T-cell (primary cell): Measurements from ENCODE around the gene CORO7. TPM values are rescaled to one million over a fixed set of nuclear protein-coding genes. Genes with fewer than 3 reads are reported as not detected.

ENCODE experiments used
- ATAC-seq, 4 experiments: fragments of 200-7000 bp in 3 of 4; fragments of 150-1000 bp in 1 of 4; cut with Tn5 transposase; replicated peaks in 1 of 4; 1 replicate in 3 of 4; 2 replicates in 1 of 4; pipeline ENCODE4 v1.10.0; 2021; ENCODE audit warnings: moderate library complexity in 3 of 4, mild to moderate bottlenecking in 2 of 4, moderate number of reproducible peaks in 1 of 4
- CTCF ChIA-PET, 2 donors: fragments of 300-600 bp; sonication (Branson Sonifier 250); formaldehyde crosslinking; loops; one replicate each; lab custom pipeline; 2022; ENCODE audit warnings: antibody characterized with exemption in 2 of 2; lab: Charles Lee
- POLR2A ChIA-PET, 2 donors: fragments of 300-600 bp; sonication (Branson Sonifier 250); formaldehyde crosslinking; loops; one replicate each; lab custom pipeline; 2022; ENCODE audit warnings: antibody characterized with exemption in 2 of 2; lab: Charles Lee
- DNase-seq, 35 experiments: peaks; one replicate each; pipeline versions ENCODE4 v3.0.0 to v3.0.0-alpha.2; 2013 to 2023
- H3K27ac ChIP-seq: one replicate; pipeline ENCODE4 v1.5.1; 2013; ENCODE audit warnings: low read length
- H3K27me3 ChIP-seq, 2 experiments: replicated peaks in 1 of 2; 1 replicate in 1 of 2; 2 replicates in 1 of 2; pipeline versions ENCODE4 v1.6.1 to v1.7.0; 2013; ENCODE audit warnings: low read length in 1 of 2, mixed read lengths in 1 of 2; ENCODE audit not compliant: control insufficient read depth in 2 of 2, insufficient read depth in 2 of 2; ENCODE audit errors: extremely low read depth in 1 of 2
- H3K36me3 ChIP-seq, 2 donors: 1 replicate in 1 of 2; 2 replicates in 1 of 2; pipeline versions ENCODE4 v1.6.1 to v1.7.0; 2013; ENCODE audit warnings: low read length in 1 of 2; ENCODE audit not compliant: control insufficient read depth in 2 of 2, insufficient read depth in 1 of 2; ENCODE audit errors: extremely low read depth in 1 of 2
- H3K4me1 ChIP-seq, 2 experiments: 1 replicate in 1 of 2; 2 replicates in 1 of 2; pipeline versions ENCODE4 v1.6.1 to v1.7.0; 2013; ENCODE audit warnings: low read length in 2 of 2, mixed read lengths in 1 of 2; ENCODE audit not compliant: insufficient read depth in 2 of 2, control insufficient read depth in 1 of 2; ENCODE audit errors: extremely low read depth in 1 of 2
- H3K4me3 ChIP-seq, 2 donors: 1 replicate in 1 of 2; 2 replicates in 1 of 2; pipeline versions ENCODE4 v1.5.1 to v1.7.0; 2013; ENCODE audit warnings: mild to moderate bottlenecking in 2 of 2, low read length in 1 of 2, moderate library complexity in 1 of 2; ENCODE audit not compliant: control insufficient read depth in 1 of 2; ENCODE audit errors: extremely low read depth in 1 of 2
- H3K9me3 ChIP-seq: 2 replicates; pipeline ENCODE4 v1.7.0; 2013
- H3K27ac Mint-ChIP-seq, 2 donors: one replicate each; pipeline ENCODE4 v1.8.0; 2020 to 2021; ENCODE audit warnings: mild to moderate bottlenecking in 2 of 2, mixed read lengths in 2 of 2
- H3K27me3 Mint-ChIP-seq, 2 donors: one replicate each; pipeline ENCODE4 v1.8.0; 2021 to 2022; ENCODE audit warnings: mixed read lengths in 2 of 2
- H3K36me3 Mint-ChIP-seq: one replicate; pipeline ENCODE4 v1.8.0; 2021; ENCODE audit warnings: mixed read lengths
- H3K4me1 Mint-ChIP-seq, 3 donors: one replicate each; pipeline ENCODE4 v1.8.0; 2020 to 2022; ENCODE audit warnings: mixed read lengths in 3 of 3, mild to moderate bottlenecking in 1 of 3
- H3K4me3 Mint-ChIP-seq, 3 donors: one replicate each; pipeline ENCODE4 v1.8.0; 2020 to 2022; ENCODE audit warnings: mild to moderate bottlenecking in 3 of 3, mixed read lengths in 3 of 3, moderate library complexity in 3 of 3
- H3K9me3 Mint-ChIP-seq, 3 donors: one replicate each; pipeline ENCODE4 v1.8.0; 2020 to 2022; ENCODE audit warnings: mixed read lengths in 3 of 3
- WGBS: methylation state at CpG from one replicate; pipeline ENCODE4 v1.1.5; 2013; ENCODE audit warnings: missing lambda C conversion rate; ENCODE audit not compliant: insufficient coverage; 5-methylcytosine and 5-hydroxymethylcytosine counted together
- total RNA-seq, 35 experiments: library from RNA in 6 of 35; stranded (reverse) in 6 of 35; fragments of 120-200 nt in 1 of 35; gene quantifications; one replicate each; pipeline versions ENCODE4 v1.2.1 to v1.2.4 and lab custom pipeline; 2013 to 2026

CORO7 gene
- total RNA-seq, 5 donors from 2014 or later (not counting 1 experiment from before 2014, with no cell fraction given) = 213 to 675 (median 230) TPM

GRCh38 chr16:4407543-4408322, 8.7 kb downstream of the CORO7 start:
- no peak for DNase-seq
- Histone ChIP-seq H3K27me3 (no peaks in the 10 kb centered on the region), H3K36me3 (peaks cover 39 to 98% of the 10 kb centered on the region in 2 donors), H3K27ac (no peak overlapping the region), H3K4me3 (no peak overlapping the region), H3K9me3 (no peaks in the 10 kb centered on the region), H3K4me1 (peaks cover 0 to 55% of the 10 kb centered on the region in 2 experiments)
- H3K9me3 Mint-ChIP-seq = no peaks in the 10 kb centered on the region
- H3K4me1 Mint-ChIP-seq = peaks cover 21 to 33% (median 27%) of the 10 kb centered on the region in 3 donors
- no peaks in the 10 kb centered on the region for H3K27me3 Mint-ChIP-seq
- WGBS = 98% methylated on average over 19 of the region's 22 CpGs
- CTCF ChIA-PET = no interaction called here
- peaks cover 25% of the 10 kb centered on the region for H3K36me3 Mint-ChIP-seq
- POLR2A ChIA-PET = interaction anchor here in 1 of 2 donors (0.6 kb wide), 1 partner anchor 17 kb away, joined by 3 read pairs; no protein-coding TSS in a partner anchor
- no peak overlapping the region for H3K4me3 Mint-ChIP-seq
- H3K27ac Mint-ChIP-seq = no peak overlapping the region
- ATAC-seq = no peak

- ATAC-seq (peak in 1 of 4 experiments; percentile 3), DNase-seq (peak in 2 of 35 experiments; percentile 16 to 32)
- Histone ChIP-seq H3K4me1 (peaks cover 0 to 41% of the 10 kb centered on the region in 2 experiments), H3K27ac (no peak overlapping the region), H3K9me3 (no peaks in the 10 kb centered on the region), H3K27me3 (no peaks in the 10 kb centered on the region), H3K36me3 (peaks cover 35 to 91% of the 10 kb centered on the region in 2 donors), H3K4me3 (no peak overlapping the region)
- peaks cover 21% of the 10 kb centered on the region for H3K36me3 Mint-ChIP-seq
- H3K27me3 Mint-ChIP-seq = no peaks in the 10 kb centered on the region
- H3K4me1 Mint-ChIP-seq = peaks cover 13 to 25% (median 20%) of the 10 kb centered on the region in 3 donors
- POLR2A ChIA-PET = interaction anchor here in 1 of 2 donors (0.8 kb wide), 2 partner anchors 9 to 14 kb away, joined by 3 to 4 read pairs; no protein-coding TSS in a partner anchor
- no peak overlapping the region for H3K27ac Mint-ChIP-seq
- WGBS = 91% methylated on average over 23 of the region's 24 CpGs
- CTCF ChIA-PET = interaction anchor here in 1 of 2 donors (0.6 to 1.5 kb wide), 2 partner anchors 8 to 19 kb away, joined by 3 read pairs; no protein-coding TSS in a partner anchor
- no peaks in the 10 kb centered on the region for H3K9me3 Mint-ChIP-seq
- peak overlapping the region in 1 of 3 donors; percentile 44 for H3K4me3 Mint-ChIP-seq
Observed at GRCh38 chr16:4404967-4405696, 11.3 kb downstream of the CORO7 start.

- peak overlapping the region in 1 of 2 donors; percentile 2 for H3K27ac Mint-ChIP-seq
- peak in 3 of 4 experiments; percentile 20 to 37 (median 21) for ATAC-seq
- peak in 20 of 35 experiments; percentile 25 to 57 (median 44) for DNase-seq
- Histone ChIP-seq H3K27ac (no peak overlapping the region), H3K27me3 (no peaks in the 10 kb centered on the region), H3K4me3 (no peak overlapping the region), H3K4me1 (peaks cover 0 to 34% of the 10 kb centered on the region in 2 experiments), H3K36me3 (peaks cover 29 to 90% of the 10 kb centered on the region in 2 donors), H3K9me3 (no peaks in the 10 kb centered on the region)
- 93% methylated on average over 20 of the region's 20 CpGs for WGBS
- peaks cover 24% of the 10 kb centered on the region for H3K36me3 Mint-ChIP-seq
- no peaks in the 10 kb centered on the region for H3K27me3 Mint-ChIP-seq
- ChIA-PET CTCF (interaction anchor here (0.6 to 1.5 kb wide), 3 partner anchors 8 to 11 kb away, joined by 3 read pairs; no protein-coding TSS in a partner anchor), POLR2A (interaction anchor here (0.8 to 1.2 kb wide), 2 partner anchors 13 to 14 kb away, joined by 3 to 6 read pairs; no protein-coding TSS in a partner anchor)
- H3K4me3 Mint-ChIP-seq = peak overlapping the region in 1 of 3 donors; percentile 44
- peaks cover 14 to 25% (median 25%) of the 10 kb centered on the region in 3 donors for H3K4me1 Mint-ChIP-seq
- H3K9me3 Mint-ChIP-seq = no peaks in the 10 kb centered on the region
Observed at GRCh38 chr16:4404247-4404966, 12.0 kb downstream of the CORO7 start.

- ChIA-PET CTCF (interaction anchor here (0.6 to 1.9 kb wide), 6 partner anchors 9 to 149 kb away, joined by 3 to 10 read pairs (median 3); partner anchors contain the start of gene CORO7 (in 1 of the 2)), POLR2A (interaction anchor here (0.6 to 1.3 kb wide), 6 partner anchors 10 to 111 kb away, joined by 3 to 9 read pairs (median 5); partner anchors contain the start of gene CORO7 (in 1 of the 2))
- Mint-ChIP-seq H3K27me3 (no peaks in the 10 kb centered on the region), H3K4me1 (peaks cover 9 to 28% (median 23%) of the 10 kb centered on the region in 3 donors), H3K27ac (no peak overlapping the region), H3K4me3 (no peak overlapping the region), H3K9me3 (no peaks in the 10 kb centered on the region), H3K36me3 (peaks cover 24% of the 10 kb centered on the region)
- H3K9me3 ChIP-seq = no peaks in the 10 kb centered on the region
- peaks cover 27 to 83% of the 10 kb centered on the region in 2 donors for H3K36me3 ChIP-seq
- no peak overlapping the region for H3K4me3 ChIP-seq
- no peak overlapping the region for H3K27ac ChIP-seq
- DNase-seq = peak in 2 of 35 experiments; percentile 21 to 22
- peak in 1 of 4 experiments; percentile 20 for ATAC-seq
- peaks cover 0 to 28% of the 10 kb centered on the region in 2 experiments for H3K4me1 ChIP-seq
- WGBS = 97% methylated on average over 16 of the region's 24 CpGs
- no peaks in the 10 kb centered on the region for H3K27me3 ChIP-seq
Observed at GRCh38 chr16:4403133-4403949, 13.1 kb downstream of the CORO7 start.

DNA sequence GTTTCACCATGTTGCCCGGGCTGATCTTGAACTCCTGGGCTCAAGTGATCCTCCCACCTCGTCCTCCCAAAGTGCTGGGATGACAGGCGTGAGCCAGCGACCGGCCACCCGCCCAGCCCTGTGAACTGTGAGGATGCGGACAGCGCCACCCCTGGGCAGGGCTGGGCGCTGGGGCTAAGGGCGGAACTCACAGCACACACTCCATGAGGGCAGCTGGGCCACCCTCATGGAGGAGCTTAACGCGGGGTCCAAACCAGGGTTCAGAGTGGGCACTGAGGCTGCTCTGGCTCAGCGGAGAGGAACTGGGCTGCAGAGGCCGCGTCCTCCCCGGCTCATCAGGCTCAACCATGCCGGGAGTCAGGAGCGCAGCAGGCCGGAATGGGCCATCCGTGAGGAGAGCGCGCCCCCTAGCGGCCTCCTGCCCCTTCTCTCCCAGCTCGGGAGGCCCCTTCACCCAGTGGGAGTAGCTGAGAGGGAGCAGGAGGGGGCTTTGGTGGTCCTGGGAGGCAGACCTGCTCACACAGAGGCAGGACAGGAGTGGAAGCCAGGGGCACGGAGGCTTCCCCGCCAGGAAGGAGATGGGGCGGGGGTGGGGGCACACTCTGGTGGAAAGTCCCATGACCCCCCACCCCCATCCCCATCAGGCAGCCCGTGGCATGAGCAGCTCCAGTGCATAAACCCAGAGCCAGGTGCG, 13.8 kb downstream of the CORO7 start:
- Mint-ChIP-seq H3K4me1 (peaks cover 9 to 28% (median 23%) of the 10 kb centered on the region in 3 donors), H3K9me3 (no peaks in the 10 kb centered on the region), H3K4me3 (no peak overlapping the region), H3K27me3 (no peaks in the 10 kb centered on the region), H3K36me3 (peaks cover 24% of the 10 kb centered on the region), H3K27ac (no peak overlapping the region)
- Histone ChIP-seq H3K36me3 (peaks cover 22 to 80% of the 10 kb centered on the region in 2 donors), H3K27me3 (no peaks in the 10 kb centered on the region), H3K27ac (peak overlapping the region; percentile 4), H3K4me1 (peaks cover 0 to 22% of the 10 kb centered on the region in 2 experiments), H3K9me3 (no peaks in the 10 kb centered on the region), H3K4me3 (no peak overlapping the region)
- 78% methylated on average over 11 of the region's 29 CpGs for WGBS
- ChIA-PET POLR2A (interaction anchor here (0.6 to 1.3 kb wide), 9 partner anchors 11 to 619 kb away, joined by 3 to 13 read pairs (median 5); partner anchors contain the start of gene CORO7 (in 1 of the 2)), CTCF (interaction anchor here (0.6 to 1.9 kb wide), 7 partner anchors 11 to 149 kb away, joined by 3 to 10 read pairs (median 3); partner anchors contain the start of gene CORO7 (in 1 of the 2))
- peak; percentile 39 to 79 (median 72) for ATAC-seq
- peak in 34 of 35 experiments; percentile 27 to 74 (median 54) for DNase-seq
